ENCODE results near the gene LMX1A.

The LMX1A gene

GRCh38 chr1:165367375-165367993 lies 11.0 kb upstream of the LMX1A start:
- 19% methylated on average over 4 of the region's 7 CpGs for WGBS (ENCODE audit: insufficient coverage)
- Histone ChIP-seq H3K9me3 (ENCODE audit: control extremely low read depth in 1 of 5, control insufficient read depth in 4 of 5, insufficient read depth in 2 of 5, low read depth in 1 of 5, low read length in 4 of 5) (no peaks in the 10 kb centered on the region), H3K27ac (ENCODE audit: insufficient read depth in 1 of 2, low read depth in 1 of 2, low read length in 2 of 2, poor library complexity in 1 of 2, severe bottlenecking in 2 of 2) (no peak overlapping the region), H3K4me1 (ENCODE audit: control extremely low read depth in 1 of 4, control insufficient read depth in 4 of 4, insufficient read depth in 4 of 4, low read length in 3 of 4) (peaks cover 0 to 6% (median 0%) of the 10 kb centered on the region in 4 experiments), H3K36me3 (ENCODE audit: control insufficient read depth in 4 of 4, insufficient read depth in 4 of 4, low read length in 3 of 4) (no peaks in the 10 kb centered on the region), H3K4me3 (ENCODE audit: control insufficient read depth in 1 of 7, extremely low read depth in 1 of 7, insufficient read depth in 4 of 7, low read depth in 2 of 7, low read length in 6 of 7) (no peak overlapping the region), H3K27me3 (replicated peaks in 2 of 5; ENCODE audit: control insufficient read depth in 4 of 5, insufficient read depth in 5 of 5, low read length in 4 of 5) (peaks cover 2 to 85% (median 20%) of the 10 kb centered on the region in 5 experiments)
- DNase-seq, result peak; percentile 75 to 85 (median 80)
- ChIA-PET POLR2A (interaction anchor here (1.3 kb wide), 1 partner anchor 231 kb away, joined by 7 read pairs; no protein-coding TSS in a partner anchor), CTCF (interaction anchor here (0.5 to 6.8 kb wide), 20 partner anchors 8 to 434 kb away, joined by 3 to 57 read pairs (median 9); partner anchors contain the start of gene LMX1A)

- no peak overlapping the region for H3K4me3 ChIP-seq (ENCODE audit: control insufficient read depth in 1 of 7, extremely low read depth in 1 of 7, insufficient read depth in 4 of 7, low read depth in 2 of 7, low read length in 6 of 7)
- CTCF ChIA-PET, result interaction anchor here (1.1 to 6.8 kb wide), 7 partner anchors 11 to 229 kb away, joined by 3 to 57 read pairs (median 7); no protein-coding TSS in a partner anchor
- no peaks in the 10 kb centered on the region for H3K4me1 ChIP-seq (ENCODE audit: control extremely low read depth in 1 of 4, control insufficient read depth in 4 of 4, insufficient read depth in 4 of 4, low read length in 3 of 4)
- peaks cover 2 to 90% (median 29%) of the 10 kb centered on the region in 5 experiments for H3K27me3 ChIP-seq (replicated peaks in 2 of 5; ENCODE audit: control insufficient read depth in 4 of 5, insufficient read depth in 5 of 5, low read length in 4 of 5)
- 40% methylated on average over 1 of the region's 2 CpGs for WGBS (ENCODE audit: insufficient coverage)
- H3K36me3 ChIP-seq (ENCODE audit: control insufficient read depth in 4 of 4, insufficient read depth in 4 of 4, low read length in 3 of 4), result no peaks in the 10 kb centered on the region
- no peak overlapping the region for H3K27ac ChIP-seq (ENCODE audit: insufficient read depth in 1 of 2, low read depth in 1 of 2, low read length in 2 of 2, poor library complexity in 1 of 2, severe bottlenecking in 2 of 2)
- DNase-seq, result no peak
- POLR2A ChIA-PET, result no interaction called here
- H3K9me3 ChIP-seq (ENCODE audit: control extremely low read depth in 1 of 5, control insufficient read depth in 4 of 5, insufficient read depth in 2 of 5, low read depth in 1 of 5, low read length in 4 of 5), result no peaks in the 10 kb centered on the region
Measured at GRCh38 chr1:165365341-165365740, 8.8 kb upstream of the LMX1A start.

- no peak overlapping the region for H3K4me3 ChIP-seq (ENCODE audit: control insufficient read depth in 1 of 7, extremely low read depth in 1 of 7, insufficient read depth in 4 of 7, low read depth in 2 of 7, low read length in 6 of 7)
- H3K4me1 ChIP-seq (ENCODE audit: control extremely low read depth in 1 of 4, control insufficient read depth in 4 of 4, insufficient read depth in 4 of 4, low read length in 3 of 4), result no peaks in the 10 kb centered on the region
- H3K36me3 ChIP-seq (ENCODE audit: control insufficient read depth in 4 of 4, insufficient read depth in 4 of 4, low read length in 3 of 4), result no peaks in the 10 kb centered on the region
- ChIA-PET CTCF (interaction anchor here (1.1 to 6.8 kb wide), 5 partner anchors 12 to 230 kb away, joined by 3 to 57 read pairs (median 3); no protein-coding TSS in a partner anchor), POLR2A (no interaction called here)
- WGBS (ENCODE audit: insufficient coverage), result 66% methylated on average over 6 of the region's 6 CpGs
- H3K27ac ChIP-seq (ENCODE audit: insufficient read depth in 1 of 2, low read depth in 1 of 2, low read length in 2 of 2, poor library complexity in 1 of 2, severe bottlenecking in 2 of 2), result no peak overlapping the region
- no peak for DNase-seq
- peaks cover 2 to 90% (median 31%) of the 10 kb centered on the region in 5 experiments for H3K27me3 ChIP-seq (replicated peaks in 2 of 5; ENCODE audit: control insufficient read depth in 4 of 5, insufficient read depth in 5 of 5, low read length in 4 of 5)
- H3K9me3 ChIP-seq (ENCODE audit: control extremely low read depth in 1 of 5, control insufficient read depth in 4 of 5, insufficient read depth in 2 of 5, low read depth in 1 of 5, low read length in 4 of 5), result no peaks in the 10 kb centered on the region
Measured at GRCh38 chr1:165364568-165365133, 8.1 kb upstream of the LMX1A start.

- Histone ChIP-seq H3K9me3 (ENCODE audit: control extremely low read depth in 1 of 5, control insufficient read depth in 4 of 5, insufficient read depth in 2 of 5, low read depth in 1 of 5, low read length in 4 of 5) (no peaks in the 10 kb centered on the region), H3K27me3 (replicated peaks in 2 of 5; ENCODE audit: control insufficient read depth in 4 of 5, insufficient read depth in 5 of 5, low read length in 4 of 5) (peaks cover 13 to 100% (median 65%) of the 10 kb centered on the region in 5 experiments), H3K4me3 (ENCODE audit: control insufficient read depth in 1 of 7, extremely low read depth in 1 of 7, insufficient read depth in 4 of 7, low read depth in 2 of 7, low read length in 6 of 7) (no peak overlapping the region), H3K36me3 (ENCODE audit: control insufficient read depth in 4 of 4, insufficient read depth in 4 of 4, low read length in 3 of 4) (no peaks in the 10 kb centered on the region), H3K27ac (ENCODE audit: insufficient read depth in 1 of 2, low read depth in 1 of 2, low read length in 2 of 2, poor library complexity in 1 of 2, severe bottlenecking in 2 of 2) (no peak overlapping the region), H3K4me1 (ENCODE audit: control extremely low read depth in 1 of 4, control insufficient read depth in 4 of 4, insufficient read depth in 4 of 4, low read length in 3 of 4) (peaks cover 0 to 35% (median 17%) of the 10 kb centered on the region in 4 experiments)
- ChIA-PET CTCF (interaction anchor here (1.0 to 1.7 kb wide), 3 partner anchors 11 to 19 kb away, joined by 3 to 7 read pairs (median 3); no protein-coding TSS in a partner anchor), POLR2A (no interaction called here)
- 11% methylated on average over 25 of the region's 25 CpGs for WGBS (ENCODE audit: insufficient coverage)
- peak in 1 of 3 donors; percentile 19 for DNase-seq
Measured at GRCh38 chr1:165356876-165357275, 361 bp upstream of the LMX1A start.

GRCh38 chr1:165355139-165355976 lies 1.2 kb downstream of the LMX1A start:
- no peaks in the 10 kb centered on the region for H3K36me3 ChIP-seq (ENCODE audit: control insufficient read depth in 4 of 4, insufficient read depth in 4 of 4, low read length in 3 of 4)
- peaks cover 0 to 36% (median 17%) of the 10 kb centered on the region in 4 experiments for H3K4me1 ChIP-seq (ENCODE audit: control extremely low read depth in 1 of 4, control insufficient read depth in 4 of 4, insufficient read depth in 4 of 4, low read length in 3 of 4)
- WGBS (ENCODE audit: insufficient coverage), result 3% methylated on average over 43 of the region's 53 CpGs
- ChIA-PET POLR2A (no interaction called here), CTCF (interaction anchor here (1.7 to 6.7 kb wide), 2 partner anchors 12 to 13 kb away, joined by 7 to 57 read pairs; no protein-coding TSS in a partner anchor)
- peak in 1 of 3 donors; percentile 15 for DNase-seq
- H3K4me3 ChIP-seq (ENCODE audit: control insufficient read depth in 1 of 7, extremely low read depth in 1 of 7, insufficient read depth in 4 of 7, low read depth in 2 of 7, low read length in 6 of 7), result peak overlapping the region in 2 of 7 experiments; percentile 39 to 57
- no peaks in the 10 kb centered on the region for H3K9me3 ChIP-seq (ENCODE audit: control extremely low read depth in 1 of 5, control insufficient read depth in 4 of 5, insufficient read depth in 2 of 5, low read depth in 1 of 5, low read length in 4 of 5)
- H3K27me3 ChIP-seq (replicated peaks in 2 of 5; ENCODE audit: control insufficient read depth in 4 of 5, insufficient read depth in 5 of 5, low read length in 4 of 5), result peaks cover 21 to 100% (median 69%) of the 10 kb centered on the region in 5 experiments
- H3K27ac ChIP-seq (ENCODE audit: insufficient read depth in 1 of 2, low read depth in 1 of 2, low read length in 2 of 2, poor library complexity in 1 of 2, severe bottlenecking in 2 of 2), result no peak overlapping the region

- ChIA-PET CTCF (interaction anchor here (6.7 kb wide), 1 partner anchor 13 kb away, joined by 57 read pairs; no protein-coding TSS in a partner anchor), POLR2A (no interaction called here)
- Histone ChIP-seq H3K36me3 (ENCODE audit: control insufficient read depth in 4 of 4, insufficient read depth in 4 of 4, low read length in 3 of 4) (no peaks in the 10 kb centered on the region), H3K9me3 (ENCODE audit: control extremely low read depth in 1 of 5, control insufficient read depth in 4 of 5, insufficient read depth in 2 of 5, low read depth in 1 of 5, low read length in 4 of 5) (no peaks in the 10 kb centered on the region), H3K27ac (ENCODE audit: insufficient read depth in 1 of 2, low read depth in 1 of 2, low read length in 2 of 2, poor library complexity in 1 of 2, severe bottlenecking in 2 of 2) (no peak overlapping the region), H3K27me3 (replicated peaks in 2 of 5; ENCODE audit: control insufficient read depth in 4 of 5, insufficient read depth in 5 of 5, low read length in 4 of 5) (peaks cover 24 to 100% (median 73%) of the 10 kb centered on the region in 5 experiments), H3K4me3 (ENCODE audit: control insufficient read depth in 1 of 7, extremely low read depth in 1 of 7, insufficient read depth in 4 of 7, low read depth in 2 of 7, low read length in 6 of 7) (no peak overlapping the region), H3K4me1 (ENCODE audit: control extremely low read depth in 1 of 4, control insufficient read depth in 4 of 4, insufficient read depth in 4 of 4, low read length in 3 of 4) (peaks cover 0 to 36% (median 17%) of the 10 kb centered on the region in 4 experiments)
- DNase-seq, result no peak
- WGBS (ENCODE audit: insufficient coverage), result 6% methylated on average over 14 of the region's 22 CpGs
Measured at GRCh38 chr1:165354739-165355138, 1.8 kb downstream of the LMX1A start.

All from common myeloid progenitor, CD34-positive (primary cell).